COLO829 (cell line): Measurements from ENCODE around the gene NR2C2.

Source experiments
- DNase-seq: peaks from one replicate; pipeline ENCODE4 v3.0.0; 2012; ENCODE audit warnings: low spot score

The NR2C2 gene

GRCh38 chr3:14921811-14922705 lies 25.3 kb upstream of the NR2C2 start:
- DNase-seq, result no peak

GRCh38 chr3:14922863-14923262 lies 24.5 kb upstream of the NR2C2 start:
- DNase-seq, result no peak

GRCh38 chr3:14923476-14923875 lies 23.9 kb upstream of the NR2C2 start:
- no peak for DNase-seq

GRCh38 chr3:14925729-14926591 lies 21.4 kb upstream of the NR2C2 start:
- DNase-seq, result peak; percentile 48

GRCh38 chr3:14926592-14926991 lies 20.8 kb upstream of the NR2C2 start:
- DNase-seq, result no peak

GRCh38 chr3:14927308-14927707 lies 20.1 kb upstream of the NR2C2 start:
- no peak for DNase-seq

GRCh38 chr3:14929310-14930074 lies 17.9 kb upstream of the NR2C2 start:
- DNase-seq, result no peak

- no peak for DNase-seq
Observed at GRCh38 chr3:14933820-14934425, 13.5 kb upstream of the NR2C2 start.

GRCh38 chr3:14935592-14936345 lies 11.6 kb upstream of the NR2C2 start:
- no peak for DNase-seq

GRCh38 chr3:14938954-14939353 lies 8.4 kb upstream of the NR2C2 start:
- DNase-seq, result no peak

- no peak for DNase-seq
Observed at GRCh38 chr3:14941871-14942270, 5.5 kb upstream of the NR2C2 start.

- DNase-seq, result no peak
Observed at GRCh38 chr3:14943042-14943441, 4.3 kb upstream of the NR2C2 start.

- DNase-seq, result no peak
Observed at GRCh38 chr3:14946236-14946635, 1.1 kb upstream of the NR2C2 start.

GRCh38 chr3:14946739-14947099 lies 664 bp upstream of the NR2C2 start:
- DNase-seq, result no peak

- DNase-seq, result peak; percentile 91
Observed at GRCh38 chr3:14947886-14948608, 664 bp downstream of the NR2C2 start.

- DNase-seq, result no peak
Observed at GRCh38 chr3:14948609-14949038, 1.2 kb downstream of the NR2C2 start.

- no peak for DNase-seq
Observed at GRCh38 chr3:14949126-14949525, 1.7 kb downstream of the NR2C2 start.

- no peak for DNase-seq
Observed at GRCh38 chr3:14950274-14950673, 2.9 kb downstream of the NR2C2 start.

GRCh38 chr3:14957153-14957552 lies 9.8 kb downstream of the NR2C2 start:
- no peak for DNase-seq

- peak; percentile 2 for DNase-seq
Observed at GRCh38 chr3:14957925-14958324, 10.5 kb downstream of the NR2C2 start.
